Activated CD8-positive, alpha-beta T cell treated with anti-CD3 and anti-CD28 coated beads for 36 hours (primary cell): Measurements from ENCODE around the gene PANK4. TPM values are rescaled to one million over a fixed set of nuclear protein-coding genes. Genes with fewer than 3 reads are reported as not detected.
A peak's percentile ranks its signal among the peaks of the same experiment; 100 is the strongest.

ENCODE experiments used
- ATAC-seq: fragments of 200-7000 bp; cut with Tn5 transposase; one replicate; pipeline ENCODE4 v1.10.0; 2021; ENCODE audit warnings: mild to moderate bottlenecking, moderate library complexity
- CTCF ChIA-PET: fragments of 350-600 bp; sonication (Branson Sonifier 250); formaldehyde crosslinking; loops from one replicate; lab custom pipeline; 2021; ENCODE audit warnings: antibody characterized with exemption; lab: Charles Lee
- POLR2A ChIA-PET: fragments of 350-600 bp; sonication (Branson Sonifier 250); formaldehyde crosslinking; loops from one replicate; lab custom pipeline; 2021; ENCODE audit warnings: antibody characterized with exemption; lab: Charles Lee
- DNase-seq: peaks from one replicate; pipeline ENCODE4 v3.0.0-alpha.2; 2020
- H3K27ac Mint-ChIP-seq: one replicate; pipeline ENCODE4 v1.8.0; 2021; ENCODE audit warnings: mild to moderate bottlenecking, mixed read lengths
- H3K27me3 Mint-ChIP-seq: one replicate; pipeline ENCODE4 v1.8.0; 2021; ENCODE audit warnings: mixed read lengths
- H3K36me3 Mint-ChIP-seq: one replicate; pipeline ENCODE4 v1.8.0; 2021; ENCODE audit warnings: low read depth, mixed read lengths
- H3K4me1 Mint-ChIP-seq: one replicate; pipeline ENCODE4 v1.8.0; 2021; ENCODE audit warnings: low read depth, mixed read lengths
- H3K4me3 Mint-ChIP-seq: one replicate; pipeline ENCODE4 v1.8.0; 2021; ENCODE audit warnings: mild to moderate bottlenecking, moderate library complexity, mixed read lengths
- H3K9me3 Mint-ChIP-seq: one replicate; pipeline ENCODE4 v1.8.0; 2021; ENCODE audit warnings: mixed read lengths
- intact Hi-C: fragments of 100-400 bp; cut with micrococcal nuclease; formaldehyde crosslinking; loops from one replicate; pipeline ENCODE4 v1.10.0; 2022
- total RNA-seq, 2 experiments: library from RNA; stranded (reverse); gene quantifications; one replicate each; pipeline ENCODE4 v1.2.3, GENCODE V29; 2021
- TF ChIP-seq, protein P1 (sequence below): fragments of 200-600 bp; IDR thresholded peaks from one replicate; pipeline ENCODE4 v1.8.0; 2022; ENCODE audit warnings: antibody characterized with exemption, mild to moderate bottlenecking

Gene PANK4
- total RNA-seq, 2 experiments from 2014 or later = 39.0 to 40.6 TPM

- peaks cover 44% of the 10 kb centered on the region for H3K4me1 Mint-ChIP-seq
- TF ChIP-seq, protein P1, sequence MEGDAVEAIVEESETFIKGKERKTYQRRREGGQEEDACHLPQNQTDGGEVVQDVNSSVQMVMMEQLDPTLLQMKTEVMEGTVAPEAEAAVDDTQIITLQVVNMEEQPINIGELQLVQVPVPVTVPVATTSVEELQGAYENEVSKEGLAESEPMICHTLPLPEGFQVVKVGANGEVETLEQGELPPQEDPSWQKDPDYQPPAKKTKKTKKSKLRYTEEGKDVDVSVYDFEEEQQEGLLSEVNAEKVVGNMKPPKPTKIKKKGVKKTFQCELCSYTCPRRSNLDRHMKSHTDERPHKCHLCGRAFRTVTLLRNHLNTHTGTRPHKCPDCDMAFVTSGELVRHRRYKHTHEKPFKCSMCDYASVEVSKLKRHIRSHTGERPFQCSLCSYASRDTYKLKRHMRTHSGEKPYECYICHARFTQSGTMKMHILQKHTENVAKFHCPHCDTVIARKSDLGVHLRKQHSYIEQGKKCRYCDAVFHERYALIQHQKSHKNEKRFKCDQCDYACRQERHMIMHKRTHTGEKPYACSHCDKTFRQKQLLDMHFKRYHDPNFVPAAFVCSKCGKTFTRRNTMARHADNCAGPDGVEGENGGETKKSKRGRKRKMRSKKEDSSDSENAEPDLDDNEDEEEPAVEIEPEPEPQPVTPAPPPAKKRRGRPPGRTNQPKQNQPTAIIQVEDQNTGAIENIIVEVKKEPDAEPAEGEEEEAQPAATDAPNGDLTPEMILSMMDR = no peak
- POLR2A ChIA-PET = interaction anchor here (1.1 to 11.3 kb wide), 4 partner anchors 8 to 29 kb away, joined by 3 to 138 read pairs (median 4); partner anchors contain the start of gene TNFRSF14
Observed at GRCh38 chr1:2527556-2527860, 1.1 kb upstream of the PANK4 start.

DNA sequence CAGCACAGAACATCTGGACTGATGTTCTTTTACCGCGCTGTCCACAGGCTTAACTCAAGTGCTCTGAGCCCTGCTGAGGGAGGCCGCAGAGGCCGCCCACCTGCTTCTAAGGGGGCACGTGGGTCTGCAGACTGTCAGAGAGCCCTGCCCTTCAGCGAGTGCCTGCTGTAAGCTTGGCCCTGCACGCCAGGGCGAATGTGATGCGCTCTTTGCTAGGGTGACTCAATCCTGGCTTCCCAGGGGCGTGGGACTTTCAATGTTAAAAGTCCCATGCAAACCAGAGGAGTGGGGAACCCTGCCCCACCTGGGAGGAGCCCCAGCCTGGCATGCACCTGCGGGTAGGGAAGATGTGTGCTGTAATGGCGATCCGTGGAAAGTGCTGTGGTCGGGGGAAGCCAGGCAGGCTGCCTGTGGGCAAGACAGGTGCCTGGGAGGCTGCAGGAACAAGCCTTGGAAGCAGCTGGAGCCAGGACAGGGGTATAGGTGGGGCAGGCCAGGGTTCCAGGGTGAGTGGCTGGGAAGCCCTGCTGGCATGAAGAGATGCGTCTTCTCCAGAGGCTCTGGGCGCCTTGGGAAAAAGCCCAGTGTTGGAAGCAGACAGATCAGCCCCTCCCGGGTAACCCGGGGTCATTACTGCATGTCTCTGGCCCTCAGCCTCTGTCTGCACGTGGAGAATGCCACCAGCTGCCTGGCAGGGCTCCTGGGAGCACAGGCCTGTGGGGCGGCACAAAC lies 594 bp upstream of the PANK4 start:
- Mint-ChIP-seq H3K4me3 (peak overlapping the region; percentile 81), H3K9me3 (no peaks in the 10 kb centered on the region), H3K36me3 (peaks cover 14% of the 10 kb centered on the region), H3K27ac (peak overlapping the region; percentile 63), H3K27me3 (peaks cover 7% of the 10 kb centered on the region), H3K4me1 (peaks cover 47% of the 10 kb centered on the region)
- ChIA-PET POLR2A (interaction anchor here (1.1 to 11.3 kb wide), 4 partner anchors 8 to 57 kb away, joined by 3 to 138 read pairs (median 8); partner anchors contain the start of gene TNFRSF14), CTCF (interaction anchor here (0.9 to 3.9 kb wide), 7 partner anchors 12 to 260 kb away, joined by 3 to 30 read pairs (median 3); no protein-coding TSS in a partner anchor)
- intact Hi-C loops = no loop called here
- ATAC-seq = peak; percentile 67
- DNase-seq = peak; percentile 92
- TF ChIP-seq, protein P1 = no peak

More at GRCh38 chr1:2527556-2527860, 1.1 kb upstream of the PANK4 start:
- H3K4me3 Mint-ChIP-seq = no peak overlapping the region
- peaks cover 7% of the 10 kb centered on the region for H3K27me3 Mint-ChIP-seq
- DNase-seq (no peak), ATAC-seq (no peak)
- intact Hi-C loops = no loop called here
- CTCF ChIA-PET = interaction anchor here (1.3 kb wide), 1 partner anchor 17 kb away, joined by 3 read pairs; no protein-coding TSS in a partner anchor
- no peaks in the 10 kb centered on the region for H3K9me3 Mint-ChIP-seq
- peak overlapping the region; percentile 63 for H3K27ac Mint-ChIP-seq
- H3K36me3 Mint-ChIP-seq = peaks cover 14% of the 10 kb centered on the region

DNA sequence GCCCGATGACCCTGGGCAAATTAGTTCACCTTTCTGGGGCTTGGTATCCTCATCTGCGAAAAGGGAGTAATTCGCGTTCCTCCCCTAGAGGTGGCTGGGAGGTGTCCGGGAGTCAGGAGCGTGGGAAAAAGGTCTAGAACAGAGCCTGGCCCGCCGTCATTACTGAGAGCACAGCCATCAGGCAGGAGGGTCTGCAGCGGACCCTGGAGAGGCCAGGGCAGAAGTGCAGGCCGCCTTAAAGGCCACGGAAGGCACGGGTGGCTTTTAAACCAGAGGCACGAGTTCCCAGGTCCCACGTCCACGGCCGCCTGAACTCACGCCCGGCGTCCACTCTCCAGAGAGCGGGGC lies 850 bp downstream of the PANK4 start:
- H3K27ac Mint-ChIP-seq = peak overlapping the region; percentile 98
- CTCF ChIA-PET = interaction anchor here (0.9 to 3.9 kb wide), 7 partner anchors 9 to 109 kb away, joined by 3 to 30 read pairs (median 6); no protein-coding TSS in a partner anchor
- ATAC-seq = no peak
- peaks cover 2% of the 10 kb centered on the region for H3K27me3 Mint-ChIP-seq
- H3K9me3 Mint-ChIP-seq = no peaks in the 10 kb centered on the region
- TF ChIP-seq, protein P1 = no peak
- peaks cover 23% of the 10 kb centered on the region for H3K36me3 Mint-ChIP-seq
- no peak for DNase-seq
- intact Hi-C loops = loop anchor here (2.0 kb wide), 1 partner anchor 111 kb away; no protein-coding TSS in a partner anchor
- peaks cover 45% of the 10 kb centered on the region for H3K4me1 Mint-ChIP-seq
- H3K4me3 Mint-ChIP-seq = peak overlapping the region; percentile 81
- POLR2A ChIA-PET = interaction anchor here (0.9 to 11.3 kb wide), 7 partner anchors 9 to 225 kb away, joined by 3 to 138 read pairs (median 4); partner anchors contain the start of gene TNFRSF14

GRCh38 chr1:2523891-2524609 lies 2.3 kb downstream of the PANK4 start:
- intact Hi-C loops = loop anchor here (2.0 kb wide), 1 partner anchor 109 kb away; no protein-coding TSS in a partner anchor
- Mint-ChIP-seq H3K27me3 (peaks cover 2% of the 10 kb centered on the region), H3K27ac (peak overlapping the region; percentile 98), H3K4me3 (peak overlapping the region; percentile 81), H3K9me3 (no peaks in the 10 kb centered on the region), H3K36me3 (peaks cover 25% of the 10 kb centered on the region), H3K4me1 (peaks cover 44% of the 10 kb centered on the region)
- DNase-seq = peak; percentile 75
- ChIA-PET POLR2A (interaction anchor here (1.0 to 11.3 kb wide), 10 partner anchors 10 to 110 kb away, joined by 3 to 138 read pairs (median 4); partner anchors contain the start of gene TNFRSF14), CTCF (interaction anchor here (0.6 to 3.9 kb wide), 12 partner anchors 10 to 329 kb away, joined by 3 to 30 read pairs (median 6); partner anchors contain the start of gene TNFRSF14)
- peak; percentile 1 for ATAC-seq
- TF ChIP-seq, protein P1 = no peak
